ENCODE results near the gene LIX1. TPM values are rescaled to one million over a fixed set of nuclear protein-coding genes. Genes with fewer than 3 reads are reported as not detected.

LIX1 gene
- total RNA-seq, 3 donors from 2014 or later (not counting 1 experiment from before 2014, with no cell fraction given) = not detected

DNA sequence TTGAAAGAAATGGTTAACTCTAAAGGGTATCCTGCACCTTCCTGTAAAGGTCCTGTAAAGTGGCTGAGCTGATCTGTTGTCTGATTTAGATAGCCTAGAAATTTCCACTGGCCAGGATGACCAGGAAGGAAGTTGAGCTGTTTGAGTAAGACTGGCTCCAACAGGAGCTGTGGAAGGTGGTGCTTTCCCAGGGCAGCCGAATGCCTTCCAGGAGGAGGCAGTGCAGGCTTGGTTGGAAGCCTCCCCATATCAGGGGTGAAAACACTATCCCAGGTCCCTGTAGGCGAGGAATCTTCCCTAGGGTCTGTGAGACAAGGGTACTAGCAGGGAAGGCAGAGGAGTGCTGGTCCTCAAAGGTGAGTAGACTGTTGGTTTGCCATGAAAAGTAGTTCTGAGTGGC is 98.4 kb downstream of the LIX1 start:
- Histone ChIP-seq H3K36me3 (ENCODE audit: control insufficient read depth, insufficient read depth, low read length) (no peaks in the 10 kb centered on the region), H3K27ac (ENCODE audit: low read length) (no peak overlapping the region), H3K27me3 (ENCODE audit: control insufficient read depth, insufficient read depth, low read length) (no peaks in the 10 kb centered on the region), H3K4me3 (ENCODE audit: low read length) (no peak overlapping the region), H3K4me1 (ENCODE audit: control insufficient read depth, insufficient read depth, low read length) (no peaks in the 10 kb centered on the region), H3K9me3 (ENCODE audit: control insufficient read depth, insufficient read depth, low read length) (no peaks in the 10 kb centered on the region)
- Mint-ChIP-seq H3K9me3 (no peaks in the 10 kb centered on the region), H3K4me1 (peaks cover under 1 to 1% of the 10 kb centered on the region in 2 donors), H3K36me3 (no peaks in the 10 kb centered on the region), H3K27me3 (ENCODE audit: low read depth in 2 of 2) (peaks cover 0 to 4% of the 10 kb centered on the region in 2 donors), H3K4me3 (no peak overlapping the region), H3K27ac (no peak overlapping the region)
- 87% methylated on average over 2 of the region's 2 CpGs for WGBS (ENCODE audit: insufficient coverage)
- no peak for ATAC-seq
- intact Hi-C loops (cut with micrococcal nuclease) = no loop called here
- TF ChIP-seq, protein P1, sequence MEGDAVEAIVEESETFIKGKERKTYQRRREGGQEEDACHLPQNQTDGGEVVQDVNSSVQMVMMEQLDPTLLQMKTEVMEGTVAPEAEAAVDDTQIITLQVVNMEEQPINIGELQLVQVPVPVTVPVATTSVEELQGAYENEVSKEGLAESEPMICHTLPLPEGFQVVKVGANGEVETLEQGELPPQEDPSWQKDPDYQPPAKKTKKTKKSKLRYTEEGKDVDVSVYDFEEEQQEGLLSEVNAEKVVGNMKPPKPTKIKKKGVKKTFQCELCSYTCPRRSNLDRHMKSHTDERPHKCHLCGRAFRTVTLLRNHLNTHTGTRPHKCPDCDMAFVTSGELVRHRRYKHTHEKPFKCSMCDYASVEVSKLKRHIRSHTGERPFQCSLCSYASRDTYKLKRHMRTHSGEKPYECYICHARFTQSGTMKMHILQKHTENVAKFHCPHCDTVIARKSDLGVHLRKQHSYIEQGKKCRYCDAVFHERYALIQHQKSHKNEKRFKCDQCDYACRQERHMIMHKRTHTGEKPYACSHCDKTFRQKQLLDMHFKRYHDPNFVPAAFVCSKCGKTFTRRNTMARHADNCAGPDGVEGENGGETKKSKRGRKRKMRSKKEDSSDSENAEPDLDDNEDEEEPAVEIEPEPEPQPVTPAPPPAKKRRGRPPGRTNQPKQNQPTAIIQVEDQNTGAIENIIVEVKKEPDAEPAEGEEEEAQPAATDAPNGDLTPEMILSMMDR (IDR thresholded peaks at IDR 0.05) = no peak
- no peak for DNase-seq

DNA sequence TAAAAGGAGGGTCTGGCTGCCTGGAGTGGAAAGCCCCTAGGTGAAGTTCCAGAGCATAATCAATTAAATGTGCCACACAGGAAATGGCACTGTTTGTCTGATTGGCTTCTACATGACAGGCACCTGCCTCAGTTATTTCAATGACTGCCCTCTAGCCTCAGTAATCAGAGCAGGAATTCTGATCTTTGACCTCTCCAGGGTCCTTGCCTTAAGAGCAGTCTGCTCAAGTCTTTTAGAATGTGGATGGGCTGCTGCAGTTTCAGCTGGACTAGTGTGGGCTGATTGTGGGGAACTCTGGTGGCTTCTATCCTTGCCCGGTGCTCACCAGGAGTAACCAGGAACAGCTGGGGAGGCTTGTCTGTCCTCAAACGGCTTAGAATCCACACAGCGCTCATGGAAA is 98.9 kb downstream of the LIX1 start:
- no peaks in the 10 kb centered on the region for H3K27me3 ChIP-seq (ENCODE audit: control insufficient read depth, insufficient read depth, low read length)
- 69% methylated on average over 3 of the region's 3 CpGs for WGBS (ENCODE audit: insufficient coverage)
- H3K4me3 Mint-ChIP-seq = no peak overlapping the region
- no peaks in the 10 kb centered on the region for H3K9me3 Mint-ChIP-seq
- no peaks in the 10 kb centered on the region for H3K36me3 ChIP-seq (ENCODE audit: control insufficient read depth, insufficient read depth, low read length)
- ATAC-seq (no peak), DNase-seq (no peak)
- no peaks in the 10 kb centered on the region for H3K36me3 Mint-ChIP-seq
- no peak overlapping the region for H3K27ac ChIP-seq (ENCODE audit: low read length)
- TF ChIP-seq, protein P1 (IDR thresholded peaks at IDR 0.05) = no peak
- no peaks in the 10 kb centered on the region for H3K9me3 ChIP-seq (ENCODE audit: control insufficient read depth, insufficient read depth, low read length)
- H3K27me3 Mint-ChIP-seq (ENCODE audit: low read depth in 2 of 2) = peaks cover 0 to 4% of the 10 kb centered on the region in 2 donors
- intact Hi-C loops (cut with micrococcal nuclease) = no loop called here
- no peak overlapping the region for H3K27ac Mint-ChIP-seq
- H3K4me1 ChIP-seq (ENCODE audit: control insufficient read depth, insufficient read depth, low read length) = no peaks in the 10 kb centered on the region
- H3K4me3 ChIP-seq (ENCODE audit: low read length) = no peak overlapping the region
- H3K4me1 Mint-ChIP-seq = peaks cover 5% of the 10 kb centered on the region in 2 donors

DNA sequence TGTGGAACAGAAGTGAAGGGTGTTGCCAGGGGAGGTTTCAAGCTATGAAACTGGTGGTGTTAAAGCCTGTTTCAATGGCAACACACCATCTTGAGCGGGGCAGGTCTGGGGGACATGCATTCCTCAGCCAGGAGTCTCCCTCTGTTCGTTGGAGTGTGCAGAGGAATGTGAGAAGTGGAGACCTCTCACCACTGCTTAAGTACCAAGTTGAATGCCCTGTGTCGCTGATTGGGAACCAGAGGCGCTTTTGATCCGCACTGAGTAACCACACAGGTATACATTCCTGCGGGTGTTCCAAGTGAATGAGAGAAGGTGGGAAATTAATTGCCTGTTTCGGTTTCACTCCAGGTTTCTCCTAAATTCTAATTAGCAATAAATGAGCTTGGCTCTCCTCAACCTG is 99.4 kb downstream of the LIX1 start:
- H3K27me3 Mint-ChIP-seq (ENCODE audit: low read depth in 2 of 2) = peaks cover 0 to 4% of the 10 kb centered on the region in 2 donors
- no peak overlapping the region for H3K27ac ChIP-seq (ENCODE audit: low read length)
- TF ChIP-seq, protein P1 (IDR thresholded peaks at IDR 0.05) = no peak
- H3K4me1 ChIP-seq (ENCODE audit: control insufficient read depth, insufficient read depth, low read length) = no peaks in the 10 kb centered on the region
- H3K4me1 Mint-ChIP-seq = peaks cover 5% of the 10 kb centered on the region in 2 donors
- WGBS (ENCODE audit: insufficient coverage) = 84% methylated on average over 7 of the region's 7 CpGs
- H3K36me3 Mint-ChIP-seq = no peaks in the 10 kb centered on the region
- ATAC-seq (no peak), DNase-seq (no peak)
- H3K27ac Mint-ChIP-seq = no peak overlapping the region
- H3K36me3 ChIP-seq (ENCODE audit: control insufficient read depth, insufficient read depth, low read length) = no peaks in the 10 kb centered on the region
- H3K9me3 Mint-ChIP-seq = no peaks in the 10 kb centered on the region
- H3K27me3 ChIP-seq (ENCODE audit: control insufficient read depth, insufficient read depth, low read length) = no peaks in the 10 kb centered on the region
- no peak overlapping the region for H3K4me3 ChIP-seq (ENCODE audit: low read length)
- H3K9me3 ChIP-seq (ENCODE audit: control insufficient read depth, insufficient read depth, low read length) = no peaks in the 10 kb centered on the region
- intact Hi-C loops (cut with micrococcal nuclease) = no loop called here
- H3K4me3 Mint-ChIP-seq = no peak overlapping the region

Other genes starting within 250 kb of the LIX1 start
- gene LNPEP, start 206.5 kb downstream of the LIX1 start, total RNA-seq = 100 to 1,000 TPM; 126 to 162 (median 135) TPM
- gene RIOK2, start 40.6 kb upstream of the LIX1 start, total RNA-seq = 10 to 100 TPM; 26.3 to 31.0 (median 28.2) TPM